Bronchial epithelial cell (primary cell): ENCODE data around the gene ARHGAP25. TPM values are rescaled to one million over a fixed set of nuclear protein-coding genes. Genes with fewer than 3 reads are reported as not detected.

Experiments
- DNase-seq: peaks from one replicate; pipeline ENCODE4 v3.0.0-alpha.2; 2010; ENCODE audit warnings: low read depth
- FAIRE-seq: peaks from 2 replicates; lab custom pipeline; 2011; peaks lifted over from hg19 to GRCh38; lab: Jason Lieb, UNC
- H3K27me3 ChIP-seq: 2 replicates; pipeline ENCODE4 v1.5.1; 2011; ENCODE audit warnings: low read length; ENCODE audit not compliant: control insufficient read depth, insufficient read depth
- H3K36me3 ChIP-seq: 2 replicates; pipeline ENCODE4 v1.5.1; 2011; ENCODE audit warnings: low read length; ENCODE audit not compliant: control insufficient read depth, insufficient read depth
- H3K4me3 ChIP-seq: 2 replicates; pipeline ENCODE4 v1.5.1; 2011; ENCODE audit warnings: mild to moderate bottlenecking, low read depth, low read length, control low read depth
- total RNA-seq: library from RNA; depleted of rRNA; stranded (reverse); fragments of >200 nt; gene quantifications from 2 replicates; pipeline ENCODE4 v1.2.1, GENCODE V29; 2014
- TF ChIP-seq, protein P1 (sequence below): IDR thresholded peaks from 2 replicates; pipeline ENCODE4 v1.5.1; 2011; ENCODE audit warnings: mild to moderate bottlenecking, moderate library complexity, low read length, control low read depth, inconsistent platforms; ENCODE audit not compliant: insufficient read depth, severe bottlenecking

Gene ARHGAP25
- total RNA-seq, 1 donor from 2014 or later = 0.79 TPM

DNA sequence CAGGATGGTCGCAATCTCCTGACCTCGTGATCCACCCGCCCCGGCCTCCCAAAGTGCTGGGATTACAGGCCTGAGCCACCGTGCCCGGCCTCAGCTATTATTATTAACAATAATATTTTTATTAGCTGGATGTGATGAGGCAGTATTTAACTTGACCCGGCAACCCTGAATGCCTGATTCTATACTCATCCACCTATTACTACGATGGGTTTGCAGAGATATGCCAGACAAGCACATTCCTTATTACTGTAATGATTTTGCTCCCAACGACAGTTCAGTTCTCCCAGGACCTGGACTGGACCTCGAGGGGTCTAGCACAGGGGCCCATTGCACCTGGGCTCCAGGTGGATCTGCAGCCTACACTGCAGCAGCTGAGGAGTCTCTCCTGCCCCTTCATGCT, 104.0 kb downstream of the ARHGAP25 start:
- DNase-seq (no peak), FAIRE-seq (no peak)
- Histone ChIP-seq H3K36me3 (no peaks in the 10 kb centered on the region), H3K27me3 (no peaks in the 10 kb centered on the region), H3K4me3 (no peak overlapping the region)
- TF ChIP-seq, protein P1, sequence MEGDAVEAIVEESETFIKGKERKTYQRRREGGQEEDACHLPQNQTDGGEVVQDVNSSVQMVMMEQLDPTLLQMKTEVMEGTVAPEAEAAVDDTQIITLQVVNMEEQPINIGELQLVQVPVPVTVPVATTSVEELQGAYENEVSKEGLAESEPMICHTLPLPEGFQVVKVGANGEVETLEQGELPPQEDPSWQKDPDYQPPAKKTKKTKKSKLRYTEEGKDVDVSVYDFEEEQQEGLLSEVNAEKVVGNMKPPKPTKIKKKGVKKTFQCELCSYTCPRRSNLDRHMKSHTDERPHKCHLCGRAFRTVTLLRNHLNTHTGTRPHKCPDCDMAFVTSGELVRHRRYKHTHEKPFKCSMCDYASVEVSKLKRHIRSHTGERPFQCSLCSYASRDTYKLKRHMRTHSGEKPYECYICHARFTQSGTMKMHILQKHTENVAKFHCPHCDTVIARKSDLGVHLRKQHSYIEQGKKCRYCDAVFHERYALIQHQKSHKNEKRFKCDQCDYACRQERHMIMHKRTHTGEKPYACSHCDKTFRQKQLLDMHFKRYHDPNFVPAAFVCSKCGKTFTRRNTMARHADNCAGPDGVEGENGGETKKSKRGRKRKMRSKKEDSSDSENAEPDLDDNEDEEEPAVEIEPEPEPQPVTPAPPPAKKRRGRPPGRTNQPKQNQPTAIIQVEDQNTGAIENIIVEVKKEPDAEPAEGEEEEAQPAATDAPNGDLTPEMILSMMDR = no peak

DNA sequence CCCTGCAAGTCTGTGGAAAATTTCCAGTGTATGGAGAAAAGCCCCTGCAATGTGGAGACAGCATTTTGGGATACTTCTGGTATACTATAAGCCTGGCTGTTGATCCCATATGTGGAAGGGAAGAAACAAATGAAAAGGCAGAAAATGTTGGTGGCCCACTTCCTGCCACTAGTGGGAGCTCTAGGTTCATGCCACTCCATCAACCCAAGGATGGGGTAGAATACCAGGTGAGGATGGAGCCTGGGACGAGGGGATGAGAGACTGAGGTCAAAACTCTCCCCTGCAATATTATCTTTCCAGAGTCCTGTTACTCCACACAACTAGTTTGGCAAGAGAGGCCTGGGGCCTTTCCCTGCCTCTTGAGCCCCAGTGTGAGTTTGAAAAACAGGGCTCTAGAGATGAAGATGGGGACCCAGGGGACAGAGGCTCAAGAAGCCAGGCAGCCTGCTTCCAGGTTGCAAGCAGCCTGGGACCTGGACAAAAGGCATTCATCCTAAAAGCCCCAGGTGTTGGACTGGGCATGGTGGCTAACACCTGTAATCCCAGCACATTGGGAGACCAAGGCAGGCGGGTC, 104.7 kb downstream of the ARHGAP25 start:
- Histone ChIP-seq H3K4me3 (no peak overlapping the region), H3K36me3 (no peaks in the 10 kb centered on the region), H3K27me3 (no peaks in the 10 kb centered on the region)
- TF ChIP-seq, protein P1 = peak; percentile 76
- DNase-seq (no peak), FAIRE-seq (no peak)

DNA sequence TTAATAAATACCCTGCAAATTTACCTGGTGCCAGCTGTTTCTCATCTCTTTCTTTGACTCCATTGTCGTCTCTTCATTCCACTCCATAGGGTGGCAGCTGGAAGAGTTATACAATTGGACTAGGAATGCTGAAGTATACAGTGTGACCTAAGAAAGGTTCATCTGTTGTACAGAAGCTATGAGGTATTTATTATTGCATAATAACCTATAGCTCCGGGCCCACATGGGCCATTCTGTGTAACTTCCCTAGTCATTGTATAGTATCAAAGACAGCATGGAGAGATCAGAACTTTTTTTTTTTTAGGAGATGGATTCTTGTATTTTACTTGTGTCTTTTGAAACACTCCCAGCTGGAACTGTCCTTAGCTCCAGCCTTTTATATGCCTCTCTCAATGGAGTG, 110.4 kb downstream of the ARHGAP25 start:
- no peak for DNase-seq
- FAIRE-seq = no peak
- Histone ChIP-seq H3K36me3 (no peaks in the 10 kb centered on the region), H3K27me3 (no peaks in the 10 kb centered on the region), H3K4me3 (no peak overlapping the region)
- TF ChIP-seq, protein P1 = no peak

DNA sequence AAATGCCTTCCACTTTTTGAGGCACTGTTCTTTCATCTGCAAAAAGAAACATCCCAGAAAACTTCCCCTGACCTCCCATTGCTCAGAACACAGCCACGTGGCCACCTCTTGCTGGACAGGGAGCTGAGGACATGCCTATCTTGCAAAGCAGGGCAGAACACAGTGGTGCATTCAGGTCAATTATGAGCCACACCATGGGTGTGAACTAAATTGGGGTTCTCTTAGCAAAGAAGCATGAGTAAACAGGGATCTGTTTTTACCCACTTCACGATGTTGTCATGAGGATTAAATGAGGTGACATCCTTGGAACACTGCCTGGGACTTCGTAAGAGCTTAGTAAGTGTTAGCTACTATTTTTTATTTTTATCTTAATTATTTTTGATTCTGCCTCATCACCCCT, 111.5 kb downstream of the ARHGAP25 start:
- no peak for FAIRE-seq
- Histone ChIP-seq H3K36me3 (no peaks in the 10 kb centered on the region), H3K27me3 (no peaks in the 10 kb centered on the region), H3K4me3 (no peak overlapping the region)
- TF ChIP-seq, protein P1 = no peak
- DNase-seq = no peak

DNA sequence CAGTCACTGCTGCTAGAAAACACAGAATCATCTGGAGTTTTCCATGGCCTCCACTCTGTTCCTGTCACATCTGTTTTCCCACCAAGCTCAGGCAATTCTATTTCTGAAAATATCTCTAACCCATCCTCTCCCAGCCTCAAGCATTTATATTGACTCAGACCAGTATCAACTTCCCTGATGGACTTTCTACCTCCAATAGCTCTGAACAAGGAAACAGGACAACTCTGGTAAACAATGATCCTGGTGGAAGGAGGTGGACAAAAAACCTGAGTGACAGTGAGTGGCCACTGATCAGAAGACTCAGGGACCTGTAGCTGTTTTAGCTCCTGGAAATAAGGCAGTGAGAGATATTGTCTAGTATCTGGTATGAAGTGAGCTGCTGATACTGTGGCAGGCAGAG, 113.1 kb downstream of the ARHGAP25 start:
- DNase-seq = no peak
- H3K4me3 ChIP-seq = no peak overlapping the region
- no peaks in the 10 kb centered on the region for H3K27me3 ChIP-seq
- H3K36me3 ChIP-seq = no peaks in the 10 kb centered on the region
- no peak for FAIRE-seq
- TF ChIP-seq, protein P1 = no peak

DNA sequence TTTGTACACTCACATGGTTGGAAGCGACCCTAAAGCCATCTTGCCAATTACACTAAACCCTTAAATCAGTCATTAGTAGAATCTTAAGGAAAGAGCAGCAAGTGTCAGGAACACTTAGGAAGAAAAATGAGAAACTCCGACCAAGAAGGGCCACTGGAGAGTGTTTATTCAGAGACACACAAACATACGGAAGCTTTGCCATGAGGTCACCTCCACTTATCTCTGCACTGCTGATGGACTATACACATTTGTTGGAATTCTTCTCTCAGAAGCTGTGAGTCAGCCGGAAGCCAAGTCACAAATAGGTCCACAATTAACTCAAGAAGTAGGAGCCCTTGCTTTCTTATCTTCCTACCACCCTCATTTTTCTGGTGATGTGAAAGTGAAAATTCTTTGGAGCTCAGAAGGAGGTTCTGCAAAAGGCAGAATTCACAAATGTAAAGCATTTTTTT, 115.0 kb downstream of the ARHGAP25 start:
- TF ChIP-seq, protein P1 = no peak
- no peaks in the 10 kb centered on the region for H3K27me3 ChIP-seq

More for the DNA sequence above, 115.0 kb downstream of the ARHGAP25 start:
- FAIRE-seq (no peak), DNase-seq (peak; percentile 31)
- Histone ChIP-seq H3K36me3 (no peaks in the 10 kb centered on the region), H3K4me3 (no peak overlapping the region)
